GM19463 (cell line): ENCODE measurements around the gene ASTN1.

Source experiments
- ATAC-seq: cut with Tn5 transposase; IDR thresholded peaks from one replicate; pipeline ENCODE4 v1.9.1; 2021; ENCODE audit warnings: mild to moderate bottlenecking, moderate library complexity; ENCODE audit not compliant: unreplicated experiment

ASTN1 gene

GRCh38 chr1:176885341-176885740 is 279.2 kb downstream of the ASTN1 start:
- no peak for ATAC-seq

- no peak for ATAC-seq
These were observed 279.6 kb downstream of the ASTN1 start for GRCh38 chr1:176884911-176885310.

GRCh38 chr1:176884286-176884685 is 280.2 kb downstream of the ASTN1 start:
- no peak for ATAC-seq

GRCh38 chr1:176880955-176881595 is 283.4 kb downstream of the ASTN1 start:
- ATAC-seq, result peak; percentile 70

- no peak for ATAC-seq
These were observed 284.5 kb downstream of the ASTN1 start for GRCh38 chr1:176879784-176880620.

GRCh38 chr1:176878750-176879536 is 285.6 kb downstream of the ASTN1 start:
- ATAC-seq, result no peak

GRCh38 chr1:176877557-176877956 is 287.0 kb downstream of the ASTN1 start:
- no peak for ATAC-seq

GRCh38 chr1:176876966-176877515 is 287.5 kb downstream of the ASTN1 start:
- ATAC-seq, result no peak

- ATAC-seq, result no peak
These were observed 294.9 kb downstream of the ASTN1 start for GRCh38 chr1:176869577-176869976.

GRCh38 chr1:176866011-176866714 is 298.3 kb downstream of the ASTN1 start:
- ATAC-seq, result no peak

- ATAC-seq, result no peak
These were observed 300.3 kb downstream of the ASTN1 start for GRCh38 chr1:176864211-176864610.

- ATAC-seq, result no peak
These were observed 300.9 kb downstream of the ASTN1 start for GRCh38 chr1:176863613-176864012.

- ATAC-seq, result no peak
These were observed 306.0 kb downstream of the ASTN1 start for GRCh38 chr1:176858433-176858916.

- no peak for ATAC-seq
These were observed 306.9 kb downstream of the ASTN1 start for GRCh38 chr1:176857632-176858031.

- no peak for ATAC-seq
These were observed 309.5 kb downstream of the ASTN1 start for GRCh38 chr1:176854758-176855745.

- no peak for ATAC-seq
These were observed 310.4 kb downstream of the ASTN1 start for GRCh38 chr1:176854121-176854520.

GRCh38 chr1:176853503-176853902 is 311.0 kb downstream of the ASTN1 start:
- ATAC-seq, result no peak

GRCh38 chr1:176852124-176852523 is 312.4 kb downstream of the ASTN1 start:
- ATAC-seq, result no peak

GRCh38 chr1:176850871-176851270 is 313.6 kb downstream of the ASTN1 start:
- no peak for ATAC-seq
